A549 treated with CpdA at 1 μM for 4 hours (cell line): ENCODE data around the gene CEP192. TPM values are rescaled to one million over a fixed set of nuclear protein-coding genes. Genes with fewer than 3 reads are reported as not detected.

Experiments used
- total RNA-seq: library from RNA; stranded (reverse); fragments of 200-300 nt; extraction: Qiagen RNA extraction; gene quantifications from 5 replicates; pipeline ENCODE4 v1.2.3, GENCODE V29; 2022; ENCODE audit warnings: low read depth

Gene CEP192
- 7.7 to 11.8 TPM (median 8.6 TPM) in 5 replicates for total RNA-seq

GRCh38 chr18:12990967-12991820 is at the start of gene CEP192:
Gene CEP192, plus strand, starts transcription at chr18:12991362. Its CDS starts 8,063 bp downstream, at chr18:12999425.

GRCh38 chr18:12947285-12948049 is 43.7 kb upstream of the CEP192 start, which contains the start of gene SEH1L:
Gene SEH1L, plus strand, starts transcription at chr18:12948011. Its CDS starts 111 bp downstream, at chr18:12948122.

Other genes with a start within 250 kb of the CEP192 start
- gene PTPN2, start 107.1 kb upstream of the CEP192 start, total RNA-seq: 23.3 to 25.9 TPM (median 24.4 TPM) in 5 replicates
- gene SEH1L, start 43.4 kb upstream of the CEP192 start, total RNA-seq: 26.1 to 29.2 TPM (median 27.4 TPM) in 5 replicates
- gene LDLRAD4, start 227.4 kb downstream of the CEP192 start, total RNA-seq: 1.6 to 2.7 TPM (median 1.7 TPM) in 5 replicates